Activated CD8-positive, alpha-beta T cell treated with anti-CD3 and anti-CD28 coated beads for 36 hours (primary cell): Measurements from ENCODE around the gene CSTB. TPM values are rescaled to one million over a fixed set of nuclear protein-coding genes. Genes with fewer than 3 reads are reported as not detected.

Experiments
- ATAC-seq: fragments of 200-7000 bp; cut with Tn5 transposase; one replicate; pipeline ENCODE4 v1.10.0; 2021; ENCODE audit warnings: mild to moderate bottlenecking, moderate library complexity
- CTCF ChIA-PET: fragments of 350-600 bp; sonication (Branson Sonifier 250); formaldehyde crosslinking; loops from one replicate; lab custom pipeline; 2021; ENCODE audit warnings: antibody characterized with exemption; lab: Charles Lee
- POLR2A ChIA-PET: fragments of 350-600 bp; sonication (Branson Sonifier 250); formaldehyde crosslinking; loops from one replicate; lab custom pipeline; 2021; ENCODE audit warnings: antibody characterized with exemption; lab: Charles Lee
- DNase-seq: peaks from one replicate; pipeline ENCODE4 v3.0.0-alpha.2; 2020
- H3K27ac Mint-ChIP-seq: one replicate; pipeline ENCODE4 v1.8.0; 2021; ENCODE audit warnings: mild to moderate bottlenecking, mixed read lengths
- H3K27me3 Mint-ChIP-seq: one replicate; pipeline ENCODE4 v1.8.0; 2021; ENCODE audit warnings: mixed read lengths
- H3K36me3 Mint-ChIP-seq: one replicate; pipeline ENCODE4 v1.8.0; 2021; ENCODE audit warnings: low read depth, mixed read lengths
- H3K4me1 Mint-ChIP-seq: one replicate; pipeline ENCODE4 v1.8.0; 2021; ENCODE audit warnings: low read depth, mixed read lengths
- H3K4me3 Mint-ChIP-seq: one replicate; pipeline ENCODE4 v1.8.0; 2021; ENCODE audit warnings: mild to moderate bottlenecking, moderate library complexity, mixed read lengths
- H3K9me3 Mint-ChIP-seq: one replicate; pipeline ENCODE4 v1.8.0; 2021; ENCODE audit warnings: mixed read lengths
- CTCF ChIP-seq: fragments of 200-600 bp; IDR thresholded peaks from one replicate; pipeline ENCODE4 v1.8.0; 2022; ENCODE audit warnings: antibody characterized with exemption, mild to moderate bottlenecking
- intact Hi-C: fragments of 100-400 bp; cut with micrococcal nuclease; formaldehyde crosslinking; loops from one replicate; pipeline ENCODE4 v1.10.0; 2022
- total RNA-seq, 2 experiments: library from RNA; stranded (reverse); gene quantifications; one replicate each; pipeline ENCODE4 v1.2.3, GENCODE V29; 2021

The CSTB gene
- total RNA-seq, 2 experiments from 2014 or later, result 18.6 to 20.7 TPM

- Mint-ChIP-seq H3K27me3 (no peaks in the 10 kb centered on the region), H3K4me3 (no peak overlapping the region), H3K9me3 (no peaks in the 10 kb centered on the region), H3K4me1 (peaks cover 37% of the 10 kb centered on the region), H3K36me3 (peaks cover 1% of the 10 kb centered on the region), H3K27ac (peak overlapping the region; percentile 92)
- peak; percentile 44 for DNase-seq
- ATAC-seq, result peak; percentile 52
- CTCF ChIA-PET, result interaction anchor here (1.7 kb wide), 1 partner anchor 9 kb away, joined by 4 read pairs; no protein-coding TSS in a partner anchor
- POLR2A ChIA-PET, result interaction anchor here (0.7 to 1.9 kb wide), 5 partner anchors 8 to 285 kb away, joined by 3 to 4 read pairs (median 3); no protein-coding TSS in a partner anchor
- no peak for TF ChIP-seq CTCF
- intact Hi-C loops, result no loop called here
Observed at GRCh38 chr21:43783098-43783700, 7.1 kb upstream of the CSTB start.

- H3K27me3 Mint-ChIP-seq, result no peaks in the 10 kb centered on the region
- intact Hi-C loops, result no loop called here
- DNase-seq (no peak), ATAC-seq (peak; percentile 50)
- H3K36me3 Mint-ChIP-seq, result peaks cover 1% of the 10 kb centered on the region
- no peak for TF ChIP-seq CTCF
- H3K4me1 Mint-ChIP-seq, result peaks cover 37% of the 10 kb centered on the region
- peak overlapping the region; percentile 12 for H3K4me3 Mint-ChIP-seq
- H3K27ac Mint-ChIP-seq, result peak overlapping the region; percentile 92
- no peaks in the 10 kb centered on the region for H3K9me3 Mint-ChIP-seq
- POLR2A ChIA-PET, result interaction anchor here (0.7 to 1.9 kb wide), 7 partner anchors 8 to 285 kb away, joined by 3 to 4 read pairs (median 3); no protein-coding TSS in a partner anchor
- CTCF ChIA-PET, result interaction anchor here (0.7 to 1.7 kb wide), 2 partner anchors 8 to 43 kb away, joined by 4 read pairs; no protein-coding TSS in a partner anchor
Observed at GRCh38 chr21:43782431-43783097, 6.5 kb upstream of the CSTB start.

GRCh38 chr21:43781846-43782245 is 5.7 kb upstream of the CSTB start:
- H3K4me3 Mint-ChIP-seq, result no peak overlapping the region
- no peaks in the 10 kb centered on the region for H3K9me3 Mint-ChIP-seq
- ChIA-PET CTCF (interaction anchor here (1.7 kb wide), 1 partner anchor 8 kb away, joined by 4 read pairs; no protein-coding TSS in a partner anchor), POLR2A (interaction anchor here (0.7 to 1.9 kb wide), 4 partner anchors 9 to 208 kb away, joined by 3 to 4 read pairs (median 4); no protein-coding TSS in a partner anchor)
- intact Hi-C loops, result no loop called here
- H3K36me3 Mint-ChIP-seq, result peaks cover 1% of the 10 kb centered on the region
- ATAC-seq, result no peak
- TF ChIP-seq CTCF, result no peak
- no peak for DNase-seq
- peaks cover 37% of the 10 kb centered on the region for H3K4me1 Mint-ChIP-seq
- H3K27me3 Mint-ChIP-seq, result no peaks in the 10 kb centered on the region
- peak overlapping the region; percentile 92 for H3K27ac Mint-ChIP-seq

- ChIA-PET POLR2A (interaction anchor here (0.8 to 1.5 kb wide), 5 partner anchors 8 to 15 kb away, joined by 3 to 4 read pairs (median 3); no protein-coding TSS in a partner anchor), CTCF (interaction anchor here (1.4 to 1.6 kb wide), 2 partner anchors 10 to 11 kb away, joined by 4 to 6 read pairs; partner anchors contain the start of gene RRP1)
- no peak overlapping the region for H3K27ac Mint-ChIP-seq
- H3K36me3 Mint-ChIP-seq, result peaks cover 1% of the 10 kb centered on the region
- intact Hi-C loops, result no loop called here
- no peak for ATAC-seq
- H3K9me3 Mint-ChIP-seq, result no peaks in the 10 kb centered on the region
- no peak for TF ChIP-seq CTCF
- peaks cover 45% of the 10 kb centered on the region for H3K4me1 Mint-ChIP-seq
- no peak overlapping the region for H3K4me3 Mint-ChIP-seq
- H3K27me3 Mint-ChIP-seq, result no peaks in the 10 kb centered on the region
- no peak for DNase-seq
Observed at GRCh38 chr21:43779660-43780059, 3.6 kb upstream of the CSTB start.
